Heart left ventricle (tissue), 13 donors: ENCODE measurements around the gene PTPN11.

Experiments
- POLR2A ChIP-seq, 2 donors: fragments of 450-650 bp; IDR thresholded peaks; one replicate each; pipeline ENCODE4 v1.6.1; 2017; ENCODE audit warnings: antibody characterized with exemption in 2 of 2, mild to moderate bottlenecking in 2 of 2, moderate library complexity in 2 of 2
- TF ChIP-seq, protein P1 (sequence below), 12 donors: fragments of 200-600 bp; sonication (generic) in 4 of 12; IDR thresholded peaks; one replicate each; pipeline versions ENCODE4 v1.5.0 to v1.8.0; 2018 to 2022; ENCODE audit warnings: antibody characterized with exemption in 12 of 12, mild to moderate bottlenecking in 5 of 12
- donor health status: ischemic (EF 13 %, LVEDD 7.1; RV severe dilation, severe dysfunction).
- donor health status: DM: no; HTN: yes; CAD: no.
- donor health status: DM: no; HTN: no; CAD: no.
- donor health status: ischemic (EF 25% LVEDD 6.9; RV normal size, moderate dysfunction).
- donor health status: ischemic (EF 25% LVEDD 5.7; RV mildly dilated, moderate dysfunction).
- donor health status: ischemic (EF 35%, LVEDD 5.7; RV mildly dilated, moderate dysfunction).
- donor health status: nonischemic (EF 11% LVEDD 7.7; RV severe dilation, severe dysfunction).
- donor health status: DM: yes; HTN: yes; CAD: no.
- donor health status: PGD.
- donor health status: ischemic (EF 29% LVEDD 5.4; RV normal size, mild dysfunction).
- donor health status: nonischemic (EF 23%, LVEDD 6.1; RV moderate dilation, normal function).

DNA sequence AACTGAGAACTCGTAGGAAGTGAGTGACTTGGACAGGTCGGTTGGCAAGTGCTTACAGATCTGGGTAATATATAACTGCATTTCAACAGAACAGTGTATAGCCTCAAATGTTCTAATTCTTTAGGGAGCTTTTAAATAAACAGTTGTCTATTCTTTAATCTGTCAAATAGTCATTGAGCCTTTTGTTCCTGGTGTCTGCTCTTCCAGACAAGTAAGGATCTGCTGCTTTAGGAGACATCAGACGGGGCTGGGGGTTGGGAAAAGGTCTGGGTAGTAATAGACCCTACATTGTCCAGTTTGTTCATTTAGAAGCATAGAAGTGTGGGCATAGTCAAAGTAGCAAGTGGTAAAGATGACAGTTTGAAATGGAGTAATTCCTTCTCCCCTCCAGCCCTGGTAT, 2.0 kb downstream of the PTPN11 start:
- TF ChIP-seq, protein P1, sequence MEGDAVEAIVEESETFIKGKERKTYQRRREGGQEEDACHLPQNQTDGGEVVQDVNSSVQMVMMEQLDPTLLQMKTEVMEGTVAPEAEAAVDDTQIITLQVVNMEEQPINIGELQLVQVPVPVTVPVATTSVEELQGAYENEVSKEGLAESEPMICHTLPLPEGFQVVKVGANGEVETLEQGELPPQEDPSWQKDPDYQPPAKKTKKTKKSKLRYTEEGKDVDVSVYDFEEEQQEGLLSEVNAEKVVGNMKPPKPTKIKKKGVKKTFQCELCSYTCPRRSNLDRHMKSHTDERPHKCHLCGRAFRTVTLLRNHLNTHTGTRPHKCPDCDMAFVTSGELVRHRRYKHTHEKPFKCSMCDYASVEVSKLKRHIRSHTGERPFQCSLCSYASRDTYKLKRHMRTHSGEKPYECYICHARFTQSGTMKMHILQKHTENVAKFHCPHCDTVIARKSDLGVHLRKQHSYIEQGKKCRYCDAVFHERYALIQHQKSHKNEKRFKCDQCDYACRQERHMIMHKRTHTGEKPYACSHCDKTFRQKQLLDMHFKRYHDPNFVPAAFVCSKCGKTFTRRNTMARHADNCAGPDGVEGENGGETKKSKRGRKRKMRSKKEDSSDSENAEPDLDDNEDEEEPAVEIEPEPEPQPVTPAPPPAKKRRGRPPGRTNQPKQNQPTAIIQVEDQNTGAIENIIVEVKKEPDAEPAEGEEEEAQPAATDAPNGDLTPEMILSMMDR (IDR thresholded peaks at IDR 0.05): no peak
- no peak for TF ChIP-seq POLR2A (IDR thresholded peaks at IDR 0.05)
